BLaER1 treated with 17β-estradiol and CSF1 and Interleukin-3, amounts not matched to agents 10 nM and 100 nM (cell line): ENCODE measurements around the gene NEUROD2.

Experiments
- H3K27ac ChIP-seq, 11 experiments: shearing (Covaris generic); formaldehyde crosslinking; 2 replicates each; pipeline ENCODE4 v1.8.1; 2022
- H3K27me3 ChIP-seq, 11 experiments: shearing (Covaris generic); formaldehyde crosslinking; 2 replicates each; pipeline ENCODE4 v1.8.1; 2022
- H3K36me3 ChIP-seq, 11 experiments: shearing (Covaris generic); formaldehyde crosslinking; 2 replicates each; pipeline ENCODE4 v1.8.1; 2022
- H3K4me1 ChIP-seq, 10 experiments: shearing (Covaris generic); formaldehyde crosslinking; 2 replicates each; pipeline ENCODE4 v1.8.1; 2022
- H3K4me2 ChIP-seq, 11 experiments: shearing (Covaris generic); formaldehyde crosslinking; 2 replicates each; pipeline ENCODE4 v1.8.1; 2022
- H3K4me3 ChIP-seq, 10 experiments: shearing (Covaris generic); formaldehyde crosslinking; 2 replicates each; pipeline ENCODE4 v1.8.1; 2022
- H3K9ac ChIP-seq, 11 experiments: shearing (Covaris generic); formaldehyde crosslinking; 2 replicates each; pipeline ENCODE4 v1.8.1; 2022
- H3K9me3 ChIP-seq, 11 experiments: shearing (Covaris generic); formaldehyde crosslinking; replicated peaks in 1 of 11; 2 replicates each; pipeline ENCODE4 v1.8.1; 2022
- H4K20me1 ChIP-seq, 11 experiments: shearing (Covaris generic); formaldehyde crosslinking; 2 replicates each; pipeline ENCODE4 v1.8.1; 2022
- Cebpa-rat ChIP-seq, 11 experiments: shearing (Covaris generic); IDR thresholded peaks; 2 replicates each; pipeline ENCODE4 v1.8.1; 2022

The NEUROD2 gene

GRCh38 chr17:39563476-39563875 lies 44.2 kb downstream of the NEUROD2 start:
- peak in 2 of 11 experiments; percentile 24 to 59; a peak in 2 of 22 replicates for TF ChIP-seq Cebpa-rat (IDR thresholded peaks at IDR 0.05)
- Histone ChIP-seq H3K9me3 (no peaks in the 10 kb centered on the region), H4K20me1 (peaks cover 0 to 27% (median 0%) of the 10 kb centered on the region in 11 experiments; a peak in 2 of 22 replicates), H3K9ac (peak overlapping the region in 7 of 11 experiments; percentile 13 to 65 (median 39); a peak in 7 of 22 replicates), H3K4me3 (peak overlapping the region in 3 of 10 experiments; percentile 1 to 27 (median 23); a peak in 2 of 20 replicates), H3K36me3 (peaks cover 43 to 78% (median 67%) of the 10 kb centered on the region in 11 experiments), H3K4me2 (peak overlapping the region; percentile 67 to 80 (median 76)), H3K27me3 (no peaks in the 10 kb centered on the region), H3K4me1 (peaks cover 17 to 29% (median 25%) of the 10 kb centered on the region in 10 experiments), H3K27ac (peak overlapping the region in 5 of 11 experiments; percentile 20 to 74 (median 65); a peak in 9 of 22 replicates)

GRCh38 chr17:39562976-39563375 lies 44.7 kb downstream of the NEUROD2 start:
- no peak overlapping the region for H3K4me3 ChIP-seq
- peaks cover 43 to 78% (median 67%) of the 10 kb centered on the region in 11 experiments for H3K36me3 ChIP-seq
- peak overlapping the region in 4 of 11 experiments; percentile 50 to 68 (median 61); a peak in 6 of 22 replicates for H3K27ac ChIP-seq
- peaks cover 17 to 29% (median 24%) of the 10 kb centered on the region in 10 experiments for H3K4me1 ChIP-seq
- peaks cover 0 to 22% (median 0%) of the 10 kb centered on the region in 11 experiments; a peak in 1 of 22 replicates for H4K20me1 ChIP-seq
- TF ChIP-seq Cebpa-rat (IDR thresholded peaks at IDR 0.05), result no peak
- H3K9ac ChIP-seq, result peak overlapping the region in 3 of 11 experiments; percentile 52 to 64 (median 63); a peak in 6 of 22 replicates
- no peaks in the 10 kb centered on the region for H3K27me3 ChIP-seq
- H3K9me3 ChIP-seq, result no peaks in the 10 kb centered on the region
- H3K4me2 ChIP-seq, result peak overlapping the region; percentile 62 to 80 (median 76)

GRCh38 chr17:39562395-39562794 lies 45.3 kb downstream of the NEUROD2 start:
- H3K4me2 ChIP-seq, result peak overlapping the region; percentile 35 to 80 (median 76); a peak in 20 of 22 replicates
- H3K27me3 ChIP-seq, result no peaks in the 10 kb centered on the region
- peaks cover 0 to 21% (median 0%) of the 10 kb centered on the region in 11 experiments; a peak in 1 of 22 replicates for H4K20me1 ChIP-seq
- H3K27ac ChIP-seq, result peak overlapping the region in 3 of 11 experiments; percentile 9 to 68 (median 50); a peak in 2 of 22 replicates
- peak overlapping the region in 2 of 11 experiments; percentile 16 to 24; a peak in 2 of 22 replicates for H3K9ac ChIP-seq
- no peaks in the 10 kb centered on the region for H3K9me3 ChIP-seq
- TF ChIP-seq Cebpa-rat (IDR thresholded peaks at IDR 0.05), result no peak
- H3K4me1 ChIP-seq, result peaks cover 17 to 29% (median 24%) of the 10 kb centered on the region in 10 experiments
- H3K36me3 ChIP-seq, result peaks cover 43 to 78% (median 67%) of the 10 kb centered on the region in 11 experiments
- no peak overlapping the region for H3K4me3 ChIP-seq

GRCh38 chr17:39556423-39556822 lies 51.3 kb downstream of the NEUROD2 start:
- peaks cover 0 to 28% (median 21%) of the 10 kb centered on the region in 10 experiments; a peak in 18 of 20 replicates for H3K4me1 ChIP-seq
- H3K9ac ChIP-seq, result no peak overlapping the region
- H4K20me1 ChIP-seq, result 0 out of 22 replicates have a peak, but pooled peaks cover 0 to 12% (median 0%) of the 10 kb centered on the region in 11 experiments
- peaks cover 70 to 96% (median 92%) of the 10 kb centered on the region in 11 experiments for H3K36me3 ChIP-seq
- no peak overlapping the region for H3K4me3 ChIP-seq
- H3K4me2 ChIP-seq, result no peak overlapping the region
- TF ChIP-seq Cebpa-rat (IDR thresholded peaks at IDR 0.05), result no peak
- no peaks in the 10 kb centered on the region for H3K9me3 ChIP-seq
- no peaks in the 10 kb centered on the region for H3K27me3 ChIP-seq
- H3K27ac ChIP-seq, result no peak overlapping the region

- Histone ChIP-seq H3K36me3 (peaks cover 67 to 98% (median 88%) of the 10 kb centered on the region in 11 experiments), H3K27ac (no peak overlapping the region), H3K27me3 (no peaks in the 10 kb centered on the region), H3K4me1 (peaks cover 4 to 38% (median 31%) of the 10 kb centered on the region in 10 experiments; a peak in 18 of 20 replicates), H3K9me3 (no peaks in the 10 kb centered on the region), H4K20me1 (0 out of 22 replicates have a peak, but pooled peaks cover 0 to 3% (median 0%) of the 10 kb centered on the region in 11 experiments), H3K4me2 (no peak overlapping the region), H3K9ac (no peak overlapping the region), H3K4me3 (no peak overlapping the region)
- no peak for TF ChIP-seq Cebpa-rat (IDR thresholded peaks at IDR 0.05)
Observed at GRCh38 chr17:39555368-39555767, 52.4 kb downstream of the NEUROD2 start.
